Endothelial cell of umbilical vein (primary cell): ENCODE data around the gene COPS7A. TPM values are rescaled to one million over a fixed set of nuclear protein-coding genes. Genes with fewer than 3 reads are reported as not detected.

Experiments used
- BruUV-seq: library from RNA; stranded (reverse); fragments of 400-500 nt; replicated peaks from 2 replicates; lab custom pipeline; 2021; lab: Mats Ljungman, UMichigan
- CTCF ChIA-PET: fragments of 300-600, 350-600 bp; sonication (Branson Sonifier 250); formaldehyde crosslinking; loops from one replicate; lab custom pipeline; 2021; ENCODE audit warnings: antibody characterized with exemption, inconsistent platforms; lab: Charles Lee
- POLR2A ChIA-PET: fragments of 300-600, 350-600 bp; sonication (Branson Sonifier 250); formaldehyde crosslinking; loops from one replicate; lab custom pipeline; 2021; ENCODE audit warnings: antibody characterized with exemption, inconsistent platforms; lab: Charles Lee
- DNase-seq: peaks from one replicate; pipeline ENCODE4 v3.0.0-alpha.2; 2011; ENCODE audit warnings: low read depth, low spot score
- FAIRE-seq: peaks from 2 replicates; lab custom pipeline; 2011; peaks lifted over from hg19 to GRCh38; lab: Jason Lieb, UNC
- H2AFZ ChIP-seq: 2 replicates; pipeline ENCODE4 v1.6.0; 2012; ENCODE audit warnings: low read depth, low read length, control low read depth, inconsistent platforms
- H3K27ac ChIP-seq: 2 replicates; pipeline ENCODE4 v1.5.1; 2011; ENCODE audit warnings: low read depth, mild to moderate bottlenecking, control low read depth, low read length, moderate library complexity; ENCODE audit not compliant: insufficient read depth
- H3K27me3 ChIP-seq, 2 experiments: 2 replicates each; pipeline versions ENCODE4 v1.6.0 to v1.6.1; 2011; ENCODE audit warnings: low read length in 2 of 2, mixed read lengths in 1 of 2; ENCODE audit not compliant: control insufficient read depth in 2 of 2, insufficient read depth in 2 of 2
- H3K36me3 ChIP-seq, 2 experiments: 2 replicates in 1 of 2; 3 replicates in 1 of 2; pipeline ENCODE4 v1.5.1; 2011; ENCODE audit warnings: low read length in 2 of 2, mild to moderate bottlenecking in 1 of 2, moderate library complexity in 1 of 2; ENCODE audit not compliant: control insufficient read depth in 2 of 2, insufficient read depth in 2 of 2; ENCODE audit errors: extremely low read depth in 1 of 2
- H3K4me1 ChIP-seq: 3 replicates; pipeline ENCODE4 v1.5.1; 2011; ENCODE audit warnings: mild to moderate bottlenecking, low read length; ENCODE audit not compliant: control insufficient read depth, insufficient read depth; ENCODE audit errors: extremely low read depth
- H3K4me2 ChIP-seq: 2 replicates; pipeline ENCODE4 v1.6.1; 2011; ENCODE audit warnings: low read length, control low read depth, mixed read lengths; ENCODE audit not compliant: insufficient read depth
- H3K4me3 ChIP-seq, 3 experiments: fragments of 200-600 bp in 1 of 3; sonication (generic), shearing (Covaris generic) in 1 of 3; replicated peaks in 1 of 3; 2 replicates each; pipeline ENCODE4 v1.5.1; 2011 to 2016; ENCODE audit warnings: control low read depth in 3 of 3, low read length in 3 of 3, mild to moderate bottlenecking in 2 of 3, inconsistent platforms in 1 of 3, low read depth in 1 of 3, moderate library complexity in 1 of 3; ENCODE audit not compliant: insufficient read depth in 1 of 3
- H3K79me2 ChIP-seq: 2 replicates; pipeline ENCODE4 v1.6.0; 2012; ENCODE audit warnings: low read length, inconsistent platforms; ENCODE audit not compliant: control insufficient read depth, insufficient read depth
- H3K9ac ChIP-seq: replicated peaks from 2 replicates; pipeline ENCODE3; 2011; ENCODE audit warnings: low read length, control low read depth; ENCODE audit not compliant: insufficient read depth; ENCODE audit errors: extremely low read depth
- H3K9me1 ChIP-seq: replicated peaks from 3 replicates; pipeline ENCODE4 v1.6.0; 2011; ENCODE audit warnings: mild to moderate bottlenecking, low read length; ENCODE audit not compliant: control insufficient read depth, insufficient read depth; ENCODE audit errors: extremely low read depth
- H3K9me3 ChIP-seq: replicated peaks from 2 replicates; pipeline ENCODE4 v1.5.1; 2012; ENCODE audit warnings: low read length, inconsistent platforms; ENCODE audit not compliant: control insufficient read depth, insufficient read depth
- H4K20me1 ChIP-seq: replicated peaks from 2 replicates; pipeline ENCODE3; 2011; ENCODE audit warnings: mild to moderate bottlenecking, low read length; ENCODE audit not compliant: control insufficient read depth, insufficient read depth; ENCODE audit errors: extremely low read depth
- CTCF ChIP-seq, 2 donors: IDR thresholded peaks; 1 replicate in 1 of 2; 2 replicates in 1 of 2; pipeline ENCODE4 v1.5.1; 2011; ENCODE audit warnings: low read length in 2 of 2, mild to moderate bottlenecking in 2 of 2, moderate library complexity in 2 of 2, control low read depth in 1 of 2, inconsistent platforms in 1 of 2, low read depth in 1 of 2; ENCODE audit not compliant: insufficient read depth in 1 of 2; ENCODE audit errors: extremely low read depth in 1 of 2
- EZH2 ChIP-seq: IDR thresholded peaks from 2 replicates; pipeline ENCODE4 v1.6.1; 2012; ENCODE audit warnings: borderline replicate concordance, low read depth, mild to moderate bottlenecking, moderate library complexity, low read length, inconsistent platforms; ENCODE audit not compliant: severe bottlenecking
- FOS ChIP-seq: IDR thresholded peaks from 2 replicates; pipeline ENCODE4 v1.6.1; 2011; ENCODE audit warnings: mild to moderate bottlenecking, low read length, moderate library complexity, borderline replicate concordance; ENCODE audit not compliant: insufficient read depth
- GATA2 ChIP-seq: IDR thresholded peaks from 2 replicates; pipeline ENCODE4 v1.7.0; 2011; ENCODE audit warnings: low read depth, mild to moderate bottlenecking, moderate library complexity, mixed read lengths, low read length; ENCODE audit not compliant: insufficient read length, insufficient read depth
- JUN ChIP-seq: IDR thresholded peaks from 2 replicates; pipeline ENCODE4 v1.6.1; 2011; ENCODE audit warnings: borderline replicate concordance, low read depth; ENCODE audit not compliant: insufficient read length, insufficient read depth
- MYC ChIP-seq: IDR thresholded peaks from one replicate; pipeline ENCODE4 v1.6.1; 2011; ENCODE audit warnings: mild to moderate bottlenecking, low read depth, low read length
- POLR2A ChIP-seq: IDR thresholded peaks from 2 replicates; pipeline ENCODE4 v1.6.1; 2012; ENCODE audit warnings: low read depth, mild to moderate bottlenecking, control low read depth, low read length
- POLR2AphosphoS5 ChIP-seq: IDR thresholded peaks from 2 replicates; pipeline ENCODE4 v1.6.1; 2012; ENCODE audit warnings: low read depth, mild to moderate bottlenecking, control low read depth, low read length, moderate library complexity; ENCODE audit not compliant: insufficient read depth
- dilution Hi-C: fragments of 300-500 bp; cut with MboI; formaldehyde crosslinking; loops from one replicate; pipeline ENCODE4 v1.15.0; 2019; ENCODE audit warnings: low sequenced_read_pairs; ENCODE audit not compliant: extremely low pct_ligation_motif_present
- intact Hi-C: fragments of 100-400 bp; cut with micrococcal nuclease; formaldehyde crosslinking; loops from one replicate; pipeline ENCODE4 v1.10.0; 2022
- polyA plus RNA-seq, 4 experiments: library from polyadenylated mRNA; depleted of rRNA in 3 of 4; stranded (reverse) in 3 of 4; unstranded in 1 of 4; fragments of >200 nt; gene quantifications; 2 replicates each; pipeline versions ENCODE4 v1.2.1 to v1.2.3, GENCODE V29; 2011 to 2012; ENCODE audit warnings: missing spikeins in 1 of 4
- total RNA-seq: library from RNA; stranded (reverse); gene quantifications from 2 replicates; pipeline ENCODE4 v1.2.3, GENCODE V29; 2021
- TF ChIP-seq, protein P1 (sequence below): IDR thresholded peaks from 2 replicates; pipeline ENCODE4 v1.6.1; 2011; ENCODE audit not compliant: insufficient read depth, insufficient read length

Gene COPS7A
- total and polyA plus RNA-seq, 2 donors (not counting 3 experiments of a cell fraction or from before 2014, with no cell fraction given), result 41.1 to 104 TPM

DNA sequence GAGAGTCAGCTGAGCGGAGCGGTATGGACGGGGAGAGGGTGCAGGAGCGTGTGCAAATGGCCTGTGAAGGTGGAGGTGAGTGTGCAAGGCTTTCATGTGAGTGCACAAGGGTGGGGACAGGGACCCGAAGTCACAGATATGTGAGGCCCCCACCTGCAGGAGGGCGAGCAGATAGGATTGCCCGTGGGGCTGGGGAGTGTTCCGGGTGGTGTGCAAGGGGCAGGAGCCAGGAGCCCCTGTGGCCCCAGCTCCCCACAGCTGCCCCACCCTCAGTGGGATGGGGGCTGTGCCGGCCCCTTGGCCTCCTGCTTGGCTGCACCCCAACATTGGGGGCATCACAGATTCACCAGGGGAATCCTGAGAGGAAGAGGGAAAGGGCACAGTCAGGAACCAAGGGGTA, 29.1 kb upstream of the COPS7A start:
- ChIA-PET CTCF (interaction anchor here (0.9 to 4.8 kb wide), 3 partner anchors 10 to 75 kb away, joined by 3 to 63 read pairs (median 3); no protein-coding TSS in a partner anchor), POLR2A (no interaction called here)
- dilution Hi-C loops, result no loop called here

More for the DNA sequence above, 29.1 kb upstream of the COPS7A start:
- FAIRE-seq (no peak), DNase-seq (no peak)
- no peak for TF ChIP-seq JUN
- no peak for TF ChIP-seq CTCF (IDR thresholded peaks at IDR 0.05; ENCODE audit: extremely low read depth in 1 of 2, insufficient read depth in 1 of 2, low read depth in 1 of 2, low read length in 2 of 2)
- no peak for TF ChIP-seq POLR2A
- no peak for TF ChIP-seq GATA2
- TF ChIP-seq, protein P1, sequence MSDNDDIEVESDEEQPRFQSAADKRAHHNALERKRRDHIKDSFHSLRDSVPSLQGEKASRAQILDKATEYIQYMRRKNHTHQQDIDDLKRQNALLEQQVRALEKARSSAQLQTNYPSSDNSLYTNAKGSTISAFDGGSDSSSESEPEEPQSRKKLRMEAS, result no peak
- TF ChIP-seq POLR2AphosphoS5, result no peak
- TF ChIP-seq MYC, result no peak
- no peak for TF ChIP-seq FOS
- no peak for TF ChIP-seq EZH2
- BruUV-seq, result no TSS peak
- Histone ChIP-seq H2AFZ (no peak overlapping the region), H3K79me2 (peaks cover 3% of the 10 kb centered on the region), H4K20me1 (no peaks in the 10 kb centered on the region), H3K9me3 (no peaks in the 10 kb centered on the region), H3K9ac (no peak overlapping the region), H3K27ac (no peak overlapping the region), H3K4me3 (no peak overlapping the region), H3K4me2 (no peak overlapping the region), H3K27me3 (peaks cover 13 to 18% of the 10 kb centered on the region in 2 experiments), H3K36me3 (no peaks in the 10 kb centered on the region), H3K4me1 (peaks cover 7% of the 10 kb centered on the region), H3K9me1 (no peaks in the 10 kb centered on the region)
- intact Hi-C loops, result loop anchor here (5.0 kb wide), 1 partner anchor 142 kb away; no protein-coding TSS in a partner anchor
